AG20443 (cell line): ENCODE measurements around the gene CSRNP3.

Experiments used
- DNase-seq: peaks from one replicate; pipeline ENCODE4 v3.0.0; 2012; ENCODE audit warnings: low spot score, mixed read lengths

Gene CSRNP3

GRCh38 chr2:165682546-165682945, 213.0 kb downstream of the CSRNP3 start:
- DNase-seq, result no peak

- no peak for DNase-seq
Measured at GRCh38 chr2:165686800-165687199, 217.3 kb downstream of the CSRNP3 start.

DNA sequence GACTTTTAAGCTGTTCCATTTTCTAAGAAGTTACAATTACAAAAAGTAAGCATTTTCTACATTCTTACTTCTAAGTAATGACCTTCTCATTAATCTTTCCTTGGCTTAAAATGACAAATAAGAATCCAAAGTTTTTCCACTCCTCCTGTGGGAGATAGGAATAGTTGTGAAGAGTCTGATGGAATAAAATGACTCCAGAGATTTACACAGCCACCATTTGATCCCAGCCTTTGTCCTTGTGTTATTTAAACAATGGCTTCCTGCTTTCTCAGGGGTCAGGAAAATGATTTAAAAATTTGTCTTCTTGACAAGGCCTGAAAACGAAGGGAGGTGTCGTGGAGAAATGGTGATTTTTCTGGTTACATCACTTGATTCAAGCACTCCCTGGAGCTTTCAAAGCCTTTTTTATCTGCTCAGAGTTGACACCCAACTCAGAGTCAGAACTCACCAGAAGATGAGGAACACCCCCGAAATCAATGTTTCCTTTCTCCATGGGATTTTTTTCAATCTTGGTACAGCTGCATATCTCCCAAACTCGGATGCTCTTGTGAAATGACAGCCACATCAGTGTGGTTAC, 218.0 kb downstream of the CSRNP3 start:
- no peak for DNase-seq

DNA sequence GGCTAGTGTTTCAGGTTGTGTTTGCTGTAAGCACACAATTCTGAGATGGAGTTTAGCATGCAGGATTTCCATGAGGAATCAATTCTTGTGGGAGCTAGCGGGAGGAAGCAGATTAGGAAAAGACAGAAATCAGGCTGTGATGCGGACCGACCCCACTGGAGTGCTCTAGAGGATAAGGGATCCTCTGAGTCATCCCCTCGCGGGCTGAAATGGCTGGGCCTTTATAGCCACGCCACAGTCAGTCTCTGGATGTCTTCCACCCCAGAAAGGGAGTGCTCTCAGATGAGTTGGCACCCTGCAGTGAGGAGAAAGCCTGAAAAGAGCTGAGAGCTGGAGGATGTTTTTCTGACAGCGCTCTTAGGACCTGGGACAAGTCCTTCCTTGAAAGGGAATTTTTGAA, 222.1 kb downstream of the CSRNP3 start:
- peak; percentile 42 for DNase-seq

DNA sequence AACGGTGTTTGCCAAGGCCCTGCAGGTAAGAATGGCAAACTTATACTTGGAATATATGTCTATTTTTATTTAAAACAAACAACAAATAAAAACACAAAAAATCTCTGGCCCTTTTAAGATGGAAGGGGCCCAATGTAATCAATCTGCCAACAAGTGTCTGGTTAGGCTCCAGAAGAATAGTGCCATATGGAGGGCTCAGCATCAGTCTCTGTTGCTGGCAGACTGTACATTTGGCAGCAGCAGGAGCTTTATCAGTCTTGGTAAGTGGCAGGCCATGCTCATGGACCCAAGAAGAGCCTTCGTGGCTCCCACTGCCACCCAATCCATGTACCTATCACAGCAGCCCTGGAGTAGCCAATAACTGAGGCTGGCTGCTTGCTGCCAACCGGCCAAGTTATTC, 223.4 kb downstream of the CSRNP3 start:
- DNase-seq, result no peak

GRCh38 chr2:165693838-165694237, 224.3 kb downstream of the CSRNP3 start:
- DNase-seq, result no peak

- DNase-seq, result no peak
Measured at GRCh38 chr2:165697748-165698443, 228.4 kb downstream of the CSRNP3 start.

GRCh38 chr2:165698444-165698884, 229.0 kb downstream of the CSRNP3 start:
- DNase-seq, result peak; percentile 49

- DNase-seq, result no peak
Measured at GRCh38 chr2:165699946-165700345, 230.4 kb downstream of the CSRNP3 start.

- DNase-seq, result no peak
Measured at GRCh38 chr2:165700531-165700930, 231.0 kb downstream of the CSRNP3 start.

GRCh38 chr2:165701147-165701546, 231.6 kb downstream of the CSRNP3 start:
- no peak for DNase-seq

DNA sequence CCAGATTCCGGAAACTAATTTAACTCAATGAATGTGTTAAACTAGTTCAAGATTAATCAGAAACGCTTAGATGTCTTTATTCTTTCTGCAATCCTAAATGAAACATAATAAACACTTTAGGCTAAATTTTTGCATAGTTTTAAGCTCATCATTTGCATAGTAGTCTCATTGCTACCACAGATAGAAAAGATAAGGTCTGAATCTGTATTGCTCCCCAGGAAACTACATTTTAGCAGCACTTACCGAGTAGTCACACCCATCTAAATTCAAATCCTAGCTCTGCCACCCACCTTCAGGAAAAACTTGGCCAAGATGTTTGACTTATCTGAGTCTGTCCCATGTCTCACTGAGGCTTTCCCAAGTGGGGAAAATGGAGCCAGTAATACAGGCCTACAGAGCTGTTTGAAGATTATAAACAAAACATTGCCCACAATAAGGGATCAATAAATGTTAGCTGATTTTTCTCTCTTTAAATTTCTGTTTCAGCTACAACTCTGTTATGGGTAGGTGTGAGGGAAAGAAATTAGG, 237.5 kb downstream of the CSRNP3 start:
- DNase-seq, result no peak

GRCh38 chr2:165716091-165716490, 246.6 kb downstream of the CSRNP3 start:
- DNase-seq, result no peak

DNA sequence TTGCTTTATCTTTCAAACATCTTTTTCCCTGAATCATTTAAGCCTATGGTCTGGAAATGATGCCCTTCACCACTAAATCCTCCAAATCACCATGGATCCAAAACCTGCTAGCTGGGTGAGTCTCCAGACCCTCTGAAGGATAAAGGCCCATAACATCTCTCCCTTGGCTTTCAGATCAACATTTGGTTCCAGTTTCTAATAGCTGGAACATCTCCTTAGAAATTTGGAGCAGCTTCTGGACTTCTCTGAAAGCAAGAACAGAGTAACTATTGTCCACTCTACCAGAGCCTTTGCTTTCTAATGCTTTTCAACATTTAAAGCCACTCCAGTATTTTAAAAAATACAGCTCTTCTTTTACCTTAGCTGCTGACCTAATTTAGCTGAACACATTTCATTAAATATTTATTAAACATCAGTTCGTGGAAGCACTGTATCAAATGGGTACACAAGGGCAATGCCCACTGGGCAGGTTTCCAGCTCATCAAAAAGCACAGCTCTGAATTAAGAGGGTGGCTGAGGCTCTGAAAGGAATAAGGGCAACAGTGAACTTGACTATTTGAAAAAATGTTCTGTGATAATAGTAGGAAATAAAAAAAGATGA, 249.2 kb downstream of the CSRNP3 start:
- no peak for DNase-seq

- peak; percentile 82 for DNase-seq
Measured at GRCh38 chr2:165720511-165720910, 251.0 kb downstream of the CSRNP3 start.

GRCh38 chr2:165725421-165725820, 255.9 kb downstream of the CSRNP3 start:
- peak; percentile 44 for DNase-seq
